ENCODE results near the gene MYL3. TPM values are rescaled to one million over a fixed set of nuclear protein-coding genes. Genes with fewer than 3 reads are reported as not detected.
A peak's percentile ranks its signal among the peaks of the same experiment; 100 is the strongest.

Gene MYL3
- polyA plus RNA-seq, 2 of the 4 experiments (the other 2 are of a cell fraction), result 0.25 TPM; not detected in 1

DNA sequence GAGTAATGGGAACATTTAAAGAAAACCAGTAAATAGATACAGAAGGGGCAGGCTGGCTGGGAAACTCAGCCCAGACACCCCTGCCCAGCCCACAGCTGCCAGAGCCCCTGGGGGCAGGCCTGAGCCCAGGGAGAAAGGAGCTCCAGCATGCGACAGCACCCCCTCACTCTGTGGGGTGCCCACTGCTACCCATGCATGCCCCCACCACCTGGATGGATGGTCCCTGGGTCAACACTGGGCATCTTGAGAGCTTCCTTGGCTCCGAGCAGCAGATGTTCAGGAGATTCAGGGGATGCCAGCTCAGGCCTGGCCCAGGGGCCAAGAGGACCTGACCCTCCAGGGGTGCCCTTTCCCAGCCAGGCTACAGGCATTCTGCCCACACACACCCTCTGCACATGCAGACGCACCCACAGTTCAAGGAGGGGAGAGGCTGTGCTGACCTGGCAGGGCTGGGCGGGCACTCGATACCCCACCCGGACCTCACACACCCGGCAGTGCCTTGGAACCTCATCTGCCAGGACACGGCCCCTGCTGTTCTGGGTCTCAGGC, 45.8 kb upstream of the MYL3 start:
- WGBS (ENCODE audit: missing lambda C conversion rate), result 87% methylated on average over 3 of the region's 8 CpGs
- ChIA-PET POLR2A (interaction anchor here (1.2 kb wide), 1 partner anchor 67 kb away, joined by 4 read pairs; the partner anchor contains the start of gene CCDC12), CTCF (interaction anchor here (0.6 to 2.6 kb wide), 30 partner anchors 9 to 430 kb away, joined by 3 to 39 read pairs (median 4); partner anchors contain the start of gene ALS2CL)
- Histone ChIP-seq H3K27ac (no peak overlapping the region; a peak in 1 of 6 replicates), H3K4me3 (no peak overlapping the region), H3K4me1 (peaks cover 14% of the 10 kb centered on the region), H3K4me2 (0 out of 3 replicates have a peak overlapping the region, but pooled peaks have one; percentile 43), H3K9me3 (no peaks in the 10 kb centered on the region)
- FAIRE-seq (no peak), ATAC-seq (peak; percentile 25 to 47), DNase-seq (ENCODE audit: low read depth in 1 of 2, low spot score in 1 of 2) (no peak)
- TF ChIP-seq RCOR1 (IDR thresholded peaks at IDR 0.05; ENCODE audit: low read depth, low read length) (no peak), CHD2 (IDR thresholded peaks at IDR 0.05; ENCODE audit: low read length, partially characterized antibody) (no peak), POLR2A (IDR thresholded peaks at IDR 0.05; ENCODE audit: low read length) (no peak), RFX5 (IDR thresholded peaks at IDR 0.05) (no peak), NFE2L2 (conservative IDR thresholded peaks at IDR 0.05; ENCODE audit: low read length) (no peak), TFCP2L1 (CRISPR knock-in tag; IDR thresholded peaks at IDR 0.05) (no peak), RNF2 (IDR thresholded peaks at IDR 0.05; ENCODE audit: borderline replicate concordance, low read depth) (no peak), MAZ (IDR thresholded peaks at IDR 0.05; ENCODE audit: borderline replicate concordance, low read depth, low read length) (no peak), JUNB (IDR thresholded peaks at IDR 0.05) (no peak), RAD21 (conservative IDR thresholded peaks at IDR 0.05 in 1 of 2, IDR thresholded peaks at IDR 0.05 in 1 of 2) (no peak), POLR2AphosphoS2 (conservative IDR thresholded peaks at IDR 0.05; ENCODE audit: low read length) (no peak; the same call in 1 of the 2 replicates), CEBPB (IDR thresholded peaks at IDR 0.05) (no peak), HDAC2 (IDR thresholded peaks at IDR 0.05) (no peak)
- TF ChIP-seq, protein P1, sequence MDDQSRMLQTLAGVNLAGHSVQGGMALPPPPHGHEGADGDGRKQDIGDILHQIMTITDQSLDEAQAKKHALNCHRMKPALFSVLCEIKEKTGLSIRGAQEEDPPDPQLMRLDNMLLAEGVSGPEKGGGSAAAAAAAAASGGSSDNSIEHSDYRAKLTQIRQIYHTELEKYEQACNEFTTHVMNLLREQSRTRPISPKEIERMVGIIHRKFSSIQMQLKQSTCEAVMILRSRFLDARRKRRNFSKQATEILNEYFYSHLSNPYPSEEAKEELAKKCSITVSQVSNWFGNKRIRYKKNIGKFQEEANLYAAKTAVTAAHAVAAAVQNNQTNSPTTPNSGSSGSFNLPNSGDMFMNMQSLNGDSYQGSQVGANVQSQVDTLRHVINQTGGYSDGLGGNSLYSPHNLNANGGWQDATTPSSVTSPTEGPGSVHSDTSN (IDR thresholded peaks at IDR 0.05), result no peak
- TF ChIP-seq, protein P2, sequence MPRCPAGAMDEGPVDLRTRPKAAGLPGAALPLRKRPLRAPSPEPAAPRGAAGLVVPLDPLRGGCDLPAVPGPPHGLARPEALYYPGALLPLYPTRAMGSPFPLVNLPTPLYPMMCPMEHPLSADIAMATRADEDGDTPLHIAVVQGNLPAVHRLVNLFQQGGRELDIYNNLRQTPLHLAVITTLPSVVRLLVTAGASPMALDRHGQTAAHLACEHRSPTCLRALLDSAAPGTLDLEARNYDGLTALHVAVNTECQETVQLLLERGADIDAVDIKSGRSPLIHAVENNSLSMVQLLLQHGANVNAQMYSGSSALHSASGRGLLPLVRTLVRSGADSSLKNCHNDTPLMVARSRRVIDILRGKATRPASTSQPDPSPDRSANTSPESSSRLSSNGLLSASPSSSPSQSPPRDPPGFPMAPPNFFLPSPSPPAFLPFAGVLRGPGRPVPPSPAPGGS (IDR thresholded peaks at IDR 0.05), result no peak
- TF ChIP-seq, protein P3, sequence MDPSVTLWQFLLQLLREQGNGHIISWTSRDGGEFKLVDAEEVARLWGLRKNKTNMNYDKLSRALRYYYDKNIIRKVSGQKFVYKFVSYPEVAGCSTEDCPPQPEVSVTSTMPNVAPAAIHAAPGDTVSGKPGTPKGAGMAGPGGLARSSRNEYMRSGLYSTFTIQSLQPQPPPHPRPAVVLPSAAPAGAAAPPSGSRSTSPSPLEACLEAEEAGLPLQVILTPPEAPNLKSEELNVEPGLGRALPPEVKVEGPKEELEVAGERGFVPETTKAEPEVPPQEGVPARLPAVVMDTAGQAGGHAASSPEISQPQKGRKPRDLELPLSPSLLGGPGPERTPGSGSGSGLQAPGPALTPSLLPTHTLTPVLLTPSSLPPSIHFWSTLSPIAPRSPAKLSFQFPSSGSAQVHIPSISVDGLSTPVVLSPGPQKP (IDR thresholded peaks at IDR 0.05; ENCODE audit: low read depth, low read length), result no peak
- TF ChIP-seq, protein P4, sequence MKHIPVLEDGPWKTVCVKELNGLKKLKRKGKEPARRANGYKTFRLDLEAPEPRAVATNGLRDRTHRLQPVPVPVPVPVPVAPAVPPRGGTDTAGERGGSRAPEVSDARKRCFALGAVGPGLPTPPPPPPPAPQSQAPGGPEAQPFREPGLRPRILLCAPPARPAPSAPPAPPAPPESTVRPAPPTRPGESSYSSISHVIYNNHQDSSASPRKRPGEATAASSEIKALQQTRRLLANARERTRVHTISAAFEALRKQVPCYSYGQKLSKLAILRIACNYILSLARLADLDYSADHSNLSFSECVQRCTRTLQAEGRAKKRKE (CRISPR knock-in tag; IDR thresholded peaks at IDR 0.05; ENCODE audit: low read depth), result no peak
- TF ChIP-seq, protein P5, sequence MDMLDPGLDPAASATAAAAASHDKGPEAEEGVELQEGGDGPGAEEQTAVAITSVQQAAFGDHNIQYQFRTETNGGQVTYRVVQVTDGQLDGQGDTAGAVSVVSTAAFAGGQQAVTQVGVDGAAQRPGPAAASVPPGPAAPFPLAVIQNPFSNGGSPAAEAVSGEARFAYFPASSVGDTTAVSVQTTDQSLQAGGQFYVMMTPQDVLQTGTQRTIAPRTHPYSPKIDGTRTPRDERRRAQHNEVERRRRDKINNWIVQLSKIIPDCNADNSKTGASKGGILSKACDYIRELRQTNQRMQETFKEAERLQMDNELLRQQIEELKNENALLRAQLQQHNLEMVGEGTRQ (IDR thresholded peaks at IDR 0.05), result no peak
- TF ChIP-seq, protein P6, sequence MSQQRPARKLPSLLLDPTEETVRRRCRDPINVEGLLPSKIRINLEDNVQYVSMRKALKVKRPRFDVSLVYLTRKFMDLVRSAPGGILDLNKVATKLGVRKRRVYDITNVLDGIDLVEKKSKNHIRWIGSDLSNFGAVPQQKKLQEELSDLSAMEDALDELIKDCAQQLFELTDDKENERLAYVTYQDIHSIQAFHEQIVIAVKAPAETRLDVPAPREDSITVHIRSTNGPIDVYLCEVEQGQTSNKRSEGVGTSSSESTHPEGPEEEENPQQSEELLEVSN (IDR thresholded peaks at IDR 0.05; ENCODE audit: borderline replicate concordance, low read depth), result no peak

DNA sequence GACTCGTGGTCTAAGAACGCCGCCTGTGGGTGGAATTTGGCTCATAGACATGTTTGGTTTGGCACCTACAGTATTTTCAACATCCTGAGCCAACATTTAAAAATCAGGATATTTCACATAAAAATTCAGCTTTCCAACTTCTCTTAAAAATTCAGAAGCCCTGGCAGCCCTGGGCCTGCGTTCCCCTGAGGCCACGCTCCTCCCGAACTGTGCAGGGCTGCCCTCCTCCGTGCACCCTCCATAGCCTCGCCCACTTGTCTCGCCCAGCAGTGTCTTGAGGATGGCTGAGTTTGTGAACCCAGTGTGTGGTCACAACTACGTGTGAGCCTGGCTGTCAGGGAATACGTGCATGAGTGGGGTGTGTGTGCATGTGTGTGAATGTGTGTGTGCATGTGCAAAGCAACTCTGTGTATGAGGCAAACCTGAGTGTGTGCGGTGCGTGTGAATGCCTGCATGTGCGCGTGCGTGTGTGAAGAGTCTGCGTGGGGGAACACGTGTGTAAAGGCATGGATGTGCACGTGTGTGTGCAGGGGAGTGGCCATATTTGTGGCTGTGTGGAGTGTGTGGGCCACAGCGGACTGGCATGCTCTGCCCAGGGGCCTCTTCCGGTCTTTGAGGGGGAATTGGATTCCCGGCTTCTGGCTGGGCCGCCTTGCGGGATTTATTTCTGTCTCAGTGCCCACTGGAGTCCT, 45.2 kb upstream of the MYL3 start:
- Histone ChIP-seq H3K4me3 (no peak overlapping the region), H3K27ac (no peak overlapping the region), H3K4me2 (no peak overlapping the region), H3K9me3 (no peaks in the 10 kb centered on the region), H3K4me1 (peaks cover 9% of the 10 kb centered on the region; the same call in 2 of the 3 replicates)
- DNase-seq (ENCODE audit: low read depth in 1 of 2, low spot score in 1 of 2) (no peak), FAIRE-seq (no peak), ATAC-seq (0 out of 6 replicates have a peak, but pooled peaks have one; percentile 7 to 11)
- ChIA-PET POLR2A (no interaction called here), CTCF (interaction anchor here (0.8 to 2.6 kb wide), 18 partner anchors 8 to 216 kb away, joined by 3 to 39 read pairs (median 4); partner anchors contain the start of gene ALS2CL)
- 70% methylated on average over 24 of the region's 24 CpGs for WGBS (ENCODE audit: missing lambda C conversion rate)
- TF ChIP-seq ZFP36 (IDR thresholded peaks at IDR 0.05; ENCODE audit: borderline replicate concordance, partially characterized antibody) (no peak), RNF2 (IDR thresholded peaks at IDR 0.05; ENCODE audit: borderline replicate concordance, low read depth) (no peak), MAFK (IDR thresholded peaks at IDR 0.05; ENCODE audit: partially characterized antibody) (no peak), RAD21 (conservative IDR thresholded peaks at IDR 0.05 in 1 of 2, IDR thresholded peaks at IDR 0.05 in 1 of 2) (peak in 1 of 2 experiments; percentile 41; a peak in 1 of 5 replicates)

Measured in A549 (cell line).